Amygdala (tissue), 56 donors: ENCODE measurements around the gene EFNA3.
A peak's percentile ranks its signal among the peaks of the same experiment; 100 is the strongest.

Experiments
- DNase-seq, 56 donors: peaks; one replicate each; lab custom pipeline; 2025; lab: John Stamatoyannopoulos, UW

The EFNA3 gene

DNA sequence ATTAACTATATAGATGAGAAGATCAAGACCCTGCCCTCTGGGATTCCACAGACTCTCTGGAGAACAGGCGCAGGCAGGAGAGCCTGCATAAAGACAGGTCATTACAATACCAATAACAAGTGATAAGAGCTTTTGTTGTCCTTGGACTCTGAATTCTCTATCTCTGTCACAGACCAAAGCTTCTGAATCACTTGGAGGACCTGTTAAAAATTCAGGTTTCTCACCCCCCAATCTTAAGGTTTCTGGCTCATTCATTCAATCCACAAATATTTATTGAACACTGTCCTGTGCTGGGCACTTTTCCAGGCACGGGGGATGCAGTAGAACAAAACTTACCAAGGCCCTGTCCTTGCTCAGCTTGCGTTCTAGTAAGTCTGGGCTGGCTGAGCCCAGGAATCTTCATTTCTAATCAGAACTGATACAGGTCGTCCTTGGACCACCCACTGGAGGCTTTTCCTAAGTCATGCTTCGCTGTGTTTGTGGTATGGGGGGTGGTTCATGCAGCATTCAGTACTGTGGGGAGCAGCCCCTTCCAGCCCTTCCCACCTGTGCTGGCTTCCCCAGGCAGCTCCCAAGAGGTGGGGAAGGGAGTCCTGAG is 13.7 kb upstream of the EFNA3 start:
- no peak for DNase-seq

DNA sequence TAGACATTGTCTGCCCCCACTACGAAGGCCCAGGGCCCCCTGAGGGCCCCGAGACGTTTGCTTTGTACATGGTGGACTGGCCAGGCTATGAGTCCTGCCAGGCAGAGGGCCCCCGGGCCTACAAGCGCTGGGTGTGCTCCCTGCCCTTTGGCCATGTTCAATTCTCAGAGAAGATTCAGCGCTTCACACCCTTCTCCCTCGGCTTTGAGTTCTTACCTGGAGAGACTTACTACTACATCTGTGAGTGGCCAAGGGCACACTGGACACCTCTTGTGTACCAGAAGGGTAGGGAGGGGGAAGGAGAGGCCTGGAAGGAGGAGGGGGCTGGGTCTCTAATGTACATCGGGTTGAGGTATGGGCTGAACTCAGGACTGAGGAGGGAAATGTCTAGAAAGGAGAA is 11.9 kb upstream of the EFNA3 start:
- DNase-seq: no peak

DNA sequence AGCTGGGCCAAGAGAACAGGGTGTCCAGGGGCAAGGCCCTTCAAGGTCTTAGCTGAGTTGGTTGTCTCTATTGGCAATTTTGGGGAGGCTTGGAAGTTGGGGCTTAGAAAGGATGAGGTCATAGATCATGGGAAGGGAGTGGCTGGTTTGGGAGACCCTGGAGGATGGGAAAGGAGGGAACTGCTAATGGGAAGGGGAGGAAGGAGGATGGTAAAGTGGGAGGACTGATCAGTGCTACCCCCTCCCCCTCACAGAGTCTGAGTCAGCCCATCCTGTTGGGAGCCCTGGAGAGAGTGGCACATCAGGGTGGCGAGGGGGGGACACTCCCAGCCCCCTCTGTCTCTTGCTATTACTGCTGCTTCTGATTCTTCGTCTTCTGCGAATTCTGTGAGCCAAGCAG is 10.0 kb upstream of the EFNA3 start:
- no peak for DNase-seq

DNA sequence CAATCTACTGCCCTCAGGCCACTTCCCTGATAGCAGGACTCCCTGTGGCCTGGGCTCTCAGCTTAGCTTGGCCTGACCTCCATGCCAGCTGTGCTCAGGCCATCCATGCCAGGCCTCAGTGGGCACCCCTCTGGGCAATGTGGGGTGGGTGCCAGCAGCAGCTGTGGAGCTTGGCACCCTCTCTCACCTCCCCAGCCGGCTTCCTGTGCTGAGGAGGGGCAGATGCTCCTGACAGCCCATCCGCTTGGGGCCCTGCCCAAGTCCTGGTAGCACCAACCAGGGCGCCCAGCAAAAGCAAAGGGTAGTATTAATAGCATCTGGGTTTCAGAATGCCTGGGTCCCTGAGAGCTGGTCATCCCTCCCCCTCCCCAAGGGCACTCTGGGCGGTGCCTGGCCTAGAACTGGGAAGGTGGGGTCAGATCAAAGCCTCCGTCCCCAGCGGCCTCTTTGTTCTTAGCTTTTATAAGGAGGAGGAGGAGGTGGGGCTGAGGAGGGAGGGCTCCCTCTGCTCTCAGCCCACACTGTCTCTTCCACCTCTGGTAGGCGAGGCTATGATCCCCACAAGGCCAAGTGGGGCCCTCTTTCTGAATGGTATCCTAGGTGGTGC is 9.0 kb upstream of the EFNA3 start:
- peak in 7 of 56 donors; percentile 7 to 67 (median 18) for DNase-seq

DNA sequence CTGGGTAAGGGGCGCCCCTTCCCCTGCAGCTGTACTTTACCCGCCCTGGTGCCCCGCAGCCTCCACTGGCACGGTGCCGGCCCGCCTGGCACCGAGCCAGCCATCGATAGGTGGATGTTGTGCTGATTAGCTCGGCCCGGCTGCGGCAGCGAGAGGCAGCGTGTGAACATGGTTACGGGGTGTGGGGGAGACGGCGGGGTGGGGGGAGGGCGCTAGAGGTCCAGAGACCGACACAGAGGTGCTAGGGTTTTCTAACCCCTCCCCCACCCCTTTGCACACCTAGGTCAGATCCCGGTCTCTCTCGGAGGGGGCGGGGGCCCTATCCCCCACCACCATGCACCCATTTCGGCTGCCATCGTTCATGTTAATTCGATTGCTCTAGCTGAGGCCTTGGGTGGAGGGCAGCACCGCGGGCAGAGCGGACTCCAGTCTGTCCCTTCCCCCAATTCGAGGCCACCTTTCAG is 8.4 kb upstream of the EFNA3 start:
- DNase-seq: peak in 4 of 56 donors; percentile 8 to 67 (median 20)

DNA sequence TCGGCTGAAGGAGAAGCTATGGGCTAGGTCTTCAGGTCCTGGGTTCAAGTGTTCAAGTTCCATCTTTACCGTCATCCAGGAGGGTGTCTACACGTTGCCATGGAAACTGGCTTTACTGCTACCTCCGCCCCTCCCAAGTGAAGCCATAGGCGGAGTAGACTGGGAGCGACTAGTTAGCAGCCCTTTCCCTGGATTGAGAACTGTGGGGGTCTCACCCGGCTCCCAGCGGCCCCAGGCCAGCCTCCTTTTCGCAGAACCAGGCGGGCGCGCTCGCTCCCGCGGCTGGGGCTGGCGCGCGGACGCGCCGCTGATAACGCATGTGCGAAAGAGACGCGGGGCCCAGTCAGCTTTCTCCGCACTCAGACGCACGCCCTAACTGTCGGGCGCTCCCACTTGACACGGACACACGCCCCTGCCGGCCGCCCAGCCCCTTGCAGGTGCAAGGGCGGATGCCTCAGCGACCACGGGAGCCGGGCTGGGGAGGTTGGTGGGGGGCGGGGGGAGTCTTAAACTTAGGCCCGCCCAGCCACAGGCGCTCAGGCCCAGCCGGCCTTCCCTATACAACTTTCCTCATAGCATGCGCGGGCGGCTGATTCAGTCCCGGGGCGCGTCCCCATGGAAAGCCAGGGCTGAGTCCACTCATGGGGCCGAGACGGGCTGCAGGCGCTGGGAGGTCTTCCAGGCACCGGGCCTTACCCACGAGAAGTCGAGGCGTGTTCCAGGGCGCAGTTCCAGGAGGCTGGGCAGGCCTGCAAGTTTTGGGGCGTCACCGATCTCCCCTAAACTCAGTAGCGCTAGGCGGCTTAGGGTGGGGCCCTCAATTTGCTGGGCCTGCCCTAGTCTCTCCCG is 7.7 kb upstream of the EFNA3 start:
- peak in 45 of 56 donors; percentile 11 to 86 (median 53) for DNase-seq

DNA sequence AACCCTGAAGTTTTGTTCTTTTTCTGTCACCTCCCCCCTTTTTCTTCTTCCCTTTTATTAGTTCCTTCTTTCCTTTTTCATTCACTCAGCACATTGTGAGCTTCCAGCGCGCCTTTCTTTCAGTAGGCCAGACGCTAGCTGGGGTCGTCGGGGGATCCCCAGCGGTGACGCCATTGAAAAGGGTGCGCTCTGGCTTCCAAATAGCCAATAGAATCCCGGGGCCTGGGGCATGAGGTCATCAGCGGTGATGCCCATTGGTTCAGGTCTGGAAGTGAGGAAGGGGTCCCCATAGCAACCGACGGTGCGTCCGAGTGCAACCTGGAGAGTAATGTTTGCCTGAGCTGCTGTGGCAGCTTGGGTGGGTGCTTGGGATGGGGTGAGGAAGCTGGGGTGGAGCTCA is 6.9 kb upstream of the EFNA3 start:
- no peak for DNase-seq

DNA sequence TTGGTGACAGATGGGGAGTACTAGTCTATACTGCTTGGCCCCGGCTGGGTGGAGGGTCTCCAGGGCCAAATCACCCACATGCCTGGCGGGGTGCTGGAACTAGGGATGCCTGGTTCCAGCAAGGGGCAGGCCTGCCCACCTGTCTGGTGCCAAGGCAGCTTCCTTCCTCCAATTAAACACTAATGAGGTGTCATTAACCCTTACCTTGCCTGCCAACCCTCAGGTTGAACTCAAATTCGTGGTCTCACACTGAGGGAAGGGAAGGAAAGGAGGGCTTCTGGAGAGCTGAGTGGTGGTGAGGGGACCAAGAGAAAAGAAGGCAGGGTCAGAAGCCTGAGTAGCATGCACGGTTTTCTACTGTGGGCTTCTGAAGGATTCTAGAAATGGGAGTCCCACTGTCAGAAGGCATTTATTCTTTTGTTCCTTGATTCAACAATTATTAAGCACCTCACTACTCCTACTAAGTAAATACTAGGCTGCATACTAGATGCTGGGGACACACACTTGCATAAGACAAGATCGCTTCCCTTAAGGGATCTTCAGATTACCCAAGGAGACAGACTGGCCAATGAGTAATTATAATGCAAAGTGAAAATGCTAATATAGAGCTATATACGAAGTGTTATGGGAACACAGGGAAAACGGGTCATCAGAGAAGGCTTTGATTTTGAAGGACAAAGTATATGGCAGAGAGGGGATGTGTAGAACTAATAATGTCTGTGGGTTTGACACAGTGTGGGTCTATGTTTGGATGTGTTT is 5.9 kb upstream of the EFNA3 start:
- DNase-seq: no peak

DNA sequence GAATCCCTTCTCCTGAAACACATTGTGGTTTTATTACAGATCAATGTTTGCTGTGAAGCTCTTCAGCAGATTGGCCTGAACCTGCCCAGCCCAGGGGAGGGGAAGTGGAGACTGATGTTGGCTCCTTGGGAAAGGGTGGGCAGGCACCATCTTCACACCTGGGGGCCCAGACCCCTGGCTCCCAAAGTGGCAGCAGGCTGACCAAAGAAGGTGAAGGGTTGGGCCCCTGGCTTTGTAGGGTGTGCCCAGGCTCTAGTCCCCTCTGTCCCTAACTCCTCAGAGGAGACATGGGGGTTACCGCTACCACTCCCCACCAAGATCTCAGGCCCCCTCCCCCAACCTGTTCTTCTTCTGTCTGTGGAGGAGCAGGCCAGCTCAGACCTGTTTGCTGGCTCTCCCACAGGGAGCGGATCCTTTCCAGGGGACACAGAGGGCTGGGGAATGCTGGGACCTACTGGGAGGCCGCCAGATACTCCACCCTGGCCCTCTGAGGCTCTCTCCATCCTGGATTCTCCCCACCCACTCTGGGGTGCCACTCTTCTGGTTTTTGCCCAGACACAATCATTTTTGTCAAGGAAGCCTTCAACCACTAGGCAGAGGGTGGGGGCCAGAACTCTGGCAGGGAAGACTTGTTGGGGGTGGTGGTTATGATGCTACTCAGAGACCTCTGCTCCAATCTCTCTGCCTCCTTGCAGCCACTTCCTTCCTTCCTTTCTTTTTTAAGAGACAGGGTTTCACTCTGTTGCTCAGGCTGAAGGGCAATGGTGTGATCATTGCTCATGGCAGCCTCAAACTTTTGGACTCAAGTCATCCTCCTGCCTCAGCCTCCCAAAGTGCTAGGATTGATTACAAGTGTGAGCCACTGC is 5.0 kb upstream of the EFNA3 start:
- DNase-seq: no peak

DNA sequence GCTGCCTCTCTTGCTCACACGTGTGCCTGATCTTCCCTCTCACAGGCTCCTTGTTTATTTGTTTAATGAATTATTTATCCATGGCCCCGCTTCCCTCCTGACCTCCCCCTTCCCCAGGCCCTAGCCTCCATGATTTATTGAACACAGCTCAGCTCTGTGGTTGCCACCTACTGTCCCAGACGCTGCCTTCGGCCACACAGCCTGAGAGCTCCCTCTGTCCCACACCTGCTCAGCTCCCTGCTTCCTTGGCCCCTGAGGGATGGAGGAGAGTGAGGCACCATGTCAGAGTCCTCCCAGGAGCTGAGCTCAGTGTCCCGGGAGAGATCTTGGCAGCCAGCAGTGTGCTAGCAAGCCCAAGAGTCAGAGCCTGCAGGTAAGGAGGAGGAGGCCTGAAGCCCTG is 3.1 kb upstream of the EFNA3 start:
- DNase-seq: no peak

DNA sequence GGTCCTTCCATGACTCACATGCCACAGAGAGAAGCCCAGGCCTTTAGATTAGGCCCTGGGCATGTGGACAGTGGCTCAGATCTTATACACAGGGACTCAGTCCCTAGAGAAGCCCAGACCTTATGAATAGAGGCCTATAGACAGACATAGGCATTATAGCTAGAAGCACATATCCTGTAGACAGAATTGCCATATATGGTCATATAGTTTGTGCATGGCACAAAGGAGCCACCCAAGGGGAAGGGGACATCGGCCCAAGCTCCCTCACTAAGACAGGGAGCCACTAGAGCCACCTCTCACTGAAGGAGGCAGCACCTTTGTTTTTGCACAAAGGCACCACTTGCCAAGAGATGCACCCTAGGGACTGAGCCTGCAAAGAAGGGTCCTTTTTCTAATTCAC is 2.3 kb upstream of the EFNA3 start:
- DNase-seq: no peak

DNA sequence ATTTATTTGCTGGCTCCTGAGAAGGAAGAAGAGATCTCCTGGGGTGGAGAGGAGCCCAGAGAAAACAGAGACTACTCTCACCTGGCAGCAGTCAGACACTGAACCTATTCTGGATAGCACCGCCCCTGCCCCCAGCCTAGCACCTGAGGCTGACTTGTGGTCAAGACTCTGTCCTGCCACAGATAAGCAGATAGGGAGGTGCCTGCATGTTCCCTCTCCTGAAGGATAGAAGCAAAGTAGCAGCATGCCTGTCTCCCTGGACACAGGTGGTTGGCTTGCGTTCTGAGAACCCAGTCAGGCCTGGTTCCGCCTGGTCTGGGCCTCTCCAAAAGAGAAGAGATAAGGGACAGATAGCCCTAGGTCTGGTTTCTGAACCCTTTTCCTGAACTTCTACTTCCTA is 1.3 kb upstream of the EFNA3 start:
- DNase-seq: no peak

DNA sequence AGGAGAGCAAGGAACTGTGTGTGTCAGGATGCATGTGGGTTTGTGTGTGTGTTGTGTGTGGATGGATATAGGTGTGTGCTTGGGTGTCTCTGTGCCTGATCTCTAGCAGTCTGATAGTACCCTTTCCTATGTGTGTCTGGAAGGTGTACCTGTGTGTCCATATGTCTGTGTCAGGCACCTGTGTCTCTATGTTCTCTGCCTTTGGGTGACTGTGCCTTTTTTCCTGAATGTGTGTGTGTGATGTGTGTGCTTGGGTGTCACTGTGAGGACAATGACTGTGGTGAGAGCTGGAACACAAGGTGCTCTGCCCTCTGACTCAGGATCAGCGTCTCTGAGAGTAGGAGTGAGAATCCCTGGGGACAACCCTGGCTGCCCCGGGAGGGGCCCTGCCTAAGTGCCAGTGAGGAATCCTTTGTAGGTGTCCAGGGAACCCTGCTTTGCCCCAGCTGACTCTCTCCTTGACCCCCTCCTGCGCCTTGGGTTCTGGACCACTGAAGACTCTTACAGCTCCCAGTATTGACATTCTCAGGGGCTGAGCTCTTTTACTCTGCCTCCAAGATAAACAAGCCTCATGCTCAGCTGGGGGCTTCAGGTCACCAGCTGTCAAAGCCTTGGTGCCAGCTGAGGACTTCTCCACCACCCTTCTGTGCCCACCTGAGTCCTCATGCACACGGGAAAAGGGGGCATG is 735 bp upstream of the EFNA3 start:
- DNase-seq: no peak

DNA sequence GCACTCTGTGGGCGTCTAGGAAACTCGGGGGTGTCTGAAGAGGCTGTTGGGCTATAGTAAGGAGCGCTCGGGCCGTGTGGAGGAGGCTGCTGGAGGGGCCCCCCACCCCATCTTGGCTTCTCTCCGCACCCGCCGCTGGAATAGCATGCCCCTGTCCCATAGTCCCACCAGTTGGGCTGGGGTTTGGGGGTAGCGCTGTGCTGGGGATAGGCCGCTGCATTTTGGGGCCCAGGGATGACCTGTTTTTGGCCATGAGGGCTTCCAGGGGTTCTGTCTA is 511 bp downstream of the EFNA3 start:
- DNase-seq: no peak

DNA sequence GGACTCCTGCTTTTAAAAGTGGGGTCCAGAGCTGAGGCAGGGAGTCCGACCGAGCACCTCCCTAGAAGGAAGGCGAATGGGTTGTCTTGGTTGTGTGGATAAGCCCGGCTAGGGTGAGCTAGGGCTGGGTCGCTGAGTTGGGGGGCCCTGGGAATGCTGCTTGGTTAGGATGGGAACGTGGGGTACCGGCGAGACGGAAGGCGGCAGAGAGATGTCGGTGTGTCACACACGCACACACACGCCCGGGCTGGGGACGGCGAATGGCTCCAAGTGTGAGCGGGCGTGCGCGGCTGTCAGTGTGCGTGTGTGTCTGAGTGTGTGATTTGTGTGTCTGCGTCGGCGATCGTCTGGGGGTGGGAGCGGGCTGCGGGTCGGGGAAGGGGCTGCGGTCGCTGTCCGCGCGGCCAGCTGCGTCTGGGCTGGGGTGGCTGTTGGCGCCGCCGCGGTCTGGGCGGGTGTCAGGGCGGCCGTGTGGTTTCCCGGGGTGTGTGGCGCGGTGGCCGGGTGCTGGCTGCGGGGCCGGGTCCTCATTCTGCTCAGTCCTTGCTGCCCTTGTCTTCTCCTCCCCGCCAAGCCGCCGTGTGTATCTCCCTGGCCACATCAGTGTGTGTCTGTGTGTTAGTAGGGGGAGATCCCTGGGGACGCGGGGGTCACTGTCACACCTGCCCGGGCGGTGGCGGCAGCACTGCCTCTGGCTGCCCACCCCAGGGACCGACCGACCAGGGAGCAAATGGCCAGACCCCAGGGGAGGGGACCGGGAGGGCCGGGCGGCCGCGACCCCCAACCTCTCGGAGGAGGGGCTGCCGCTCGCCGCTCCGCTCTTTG is 1.1 kb downstream of the EFNA3 start:
- DNase-seq: peak in 1 of 56 donors; percentile 20

DNA sequence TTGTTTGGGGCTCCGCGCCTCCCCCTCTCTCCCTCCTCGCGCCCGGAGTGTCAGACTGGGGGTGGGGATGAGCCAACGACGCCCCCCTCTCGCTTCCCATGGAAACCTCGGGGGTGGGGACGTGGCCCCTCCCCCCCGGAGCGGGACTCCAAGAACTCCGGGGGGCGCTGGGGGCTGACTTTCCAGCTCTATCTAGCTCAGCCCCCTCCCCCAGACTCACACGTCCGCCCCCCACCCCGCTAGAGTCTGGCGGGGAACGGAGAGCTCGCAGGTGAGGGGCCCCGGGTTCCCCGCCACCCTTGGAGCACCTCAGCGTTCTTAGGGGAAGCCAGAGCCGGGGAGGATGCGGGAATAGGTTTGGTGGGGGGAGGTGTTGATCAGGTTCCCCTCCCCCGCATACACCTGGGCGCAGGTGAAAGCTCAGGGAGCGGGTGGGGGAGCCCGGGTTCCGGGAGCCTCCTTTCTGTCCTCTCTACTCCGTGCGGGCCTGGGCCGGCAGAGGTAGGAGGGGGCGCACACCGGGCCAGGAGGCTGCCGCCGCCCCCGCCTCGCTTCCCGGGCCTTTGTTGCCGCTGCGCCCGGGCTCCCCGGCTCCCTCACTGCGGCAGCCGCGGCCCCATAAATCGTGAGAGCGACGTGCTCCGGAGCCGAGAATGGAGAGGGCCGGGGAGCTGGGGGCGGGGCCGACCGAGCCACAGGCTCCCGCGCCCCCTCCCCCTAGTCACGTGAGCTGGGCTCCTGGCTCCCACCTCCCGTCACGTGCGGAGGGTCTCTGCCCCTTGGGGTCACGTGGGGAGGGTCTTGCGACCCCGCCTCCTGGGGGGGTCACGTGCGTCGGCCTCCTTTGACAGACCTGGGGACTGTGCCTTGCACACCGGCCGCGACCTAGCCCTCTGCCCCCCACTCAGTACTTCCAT is 1.9 kb downstream of the EFNA3 start:
- DNase-seq: peak in 4 of 56 donors; percentile 15 to 65 (median 32)

DNA sequence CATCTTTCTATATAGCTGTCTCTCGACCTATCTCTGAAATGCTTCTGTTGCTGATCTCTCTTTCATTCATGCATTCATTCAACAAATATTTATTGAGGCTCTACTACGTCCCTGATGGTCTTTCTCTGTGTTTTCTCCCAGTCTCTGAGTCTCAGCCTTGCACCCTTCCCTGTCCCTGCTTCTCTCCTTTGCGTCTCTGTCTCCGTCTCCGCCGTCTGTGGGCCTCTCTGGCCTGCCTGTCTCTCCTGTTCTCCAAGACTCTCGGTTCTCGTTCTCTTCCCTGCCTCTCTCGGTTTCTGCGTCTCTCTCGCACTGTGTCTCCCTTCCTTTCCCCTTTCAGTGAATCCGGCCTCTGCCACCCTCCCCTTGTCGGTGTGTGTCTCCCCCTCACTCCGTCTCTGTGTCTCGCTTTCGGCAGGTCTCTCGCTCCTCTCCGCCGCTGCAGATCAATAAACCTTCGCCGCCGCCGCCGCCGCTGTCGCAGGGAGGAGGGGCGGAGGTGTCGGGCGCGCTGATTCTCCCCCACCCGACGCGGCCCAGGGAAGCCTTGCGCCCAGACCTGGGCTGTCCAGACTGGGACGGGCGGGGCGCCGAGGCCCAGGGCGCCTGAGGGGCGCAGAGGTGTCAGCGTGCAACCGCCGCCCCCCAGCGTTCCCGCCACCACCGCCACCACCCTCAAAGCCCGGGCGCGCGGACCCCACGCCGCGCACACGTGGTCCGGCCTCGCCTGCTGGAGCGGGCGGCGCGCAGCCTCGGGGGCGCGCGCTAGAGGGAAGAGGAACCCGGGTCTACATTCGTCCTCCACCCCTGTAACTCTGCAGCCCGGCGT is 3.0 kb downstream of the EFNA3 start:
- peak in 6 of 56 donors; percentile 26 to 43 (median 34) for DNase-seq
